ENCODE results near the gene SLC11A2.
"Not testable (repeated sequence)": the region's sequence is repeated elsewhere in the genome, so short reads cannot be mapped to it uniquely, and the experiment has no call there.

SLC11A2 gene

DNA sequence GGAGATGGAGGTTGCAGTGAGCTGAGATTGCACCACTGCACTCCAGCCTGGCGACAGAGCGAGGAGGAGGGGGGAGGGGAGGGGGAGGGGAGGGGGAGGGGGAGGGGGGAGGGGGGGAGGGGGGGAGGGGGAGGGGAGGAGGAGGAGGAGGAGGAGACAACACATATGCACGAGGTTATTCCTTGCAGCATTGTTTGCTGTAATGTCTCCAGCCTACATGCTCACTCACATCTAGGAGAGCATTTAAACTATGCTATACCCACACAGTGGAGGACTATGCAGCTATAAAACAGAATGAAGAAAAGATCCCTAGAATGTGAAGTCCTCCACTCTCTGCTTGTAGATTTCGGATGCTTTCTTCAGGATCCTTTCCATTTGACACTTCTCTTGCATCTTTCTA lies 77.4 kb downstream of the SLC11A2 start:
- no peak for DNase-seq (ENCODE audit: low read depth in 2 of 2)

GRCh38 chr12:50947933-50948626 lies 78.1 kb downstream of the SLC11A2 start:
- DNase-seq (ENCODE audit: low read depth in 2 of 2) = no peak

GRCh38 chr12:50937653-50938052 lies 88.5 kb downstream of the SLC11A2 start:
- no peak for DNase-seq (ENCODE audit: low read depth in 2 of 2)

DNA sequence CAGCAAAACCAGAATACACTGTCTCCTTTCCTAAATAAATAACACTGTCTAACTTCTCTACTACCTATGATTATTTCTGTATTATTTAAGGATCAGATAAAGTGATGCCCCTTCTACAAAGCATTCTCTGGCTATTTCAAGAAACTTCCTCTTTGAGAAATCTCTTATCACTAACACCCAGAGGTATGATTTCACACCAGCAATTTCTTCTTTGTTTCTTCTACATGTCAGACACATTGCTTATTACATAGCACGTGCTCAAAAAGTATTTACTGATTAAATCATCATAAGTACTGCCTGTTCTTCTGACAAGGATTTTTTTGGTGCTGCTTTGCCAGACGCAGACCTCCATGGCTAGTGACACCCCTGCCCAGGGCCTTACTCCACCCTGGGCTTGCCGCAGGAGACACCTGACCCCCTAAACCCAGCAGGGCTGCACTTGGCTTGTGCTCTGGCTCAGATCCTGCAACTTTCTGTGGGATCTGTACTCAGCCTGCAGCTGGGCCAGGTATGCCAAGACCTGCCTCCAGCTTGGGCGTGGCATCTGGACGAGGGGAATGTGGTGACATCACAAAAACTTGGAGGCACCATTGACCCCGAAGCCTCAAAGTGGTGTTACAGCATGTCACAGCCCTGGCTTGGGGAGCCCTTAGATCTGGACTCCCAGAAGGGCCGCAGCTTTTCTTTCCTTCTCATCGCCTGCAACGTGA lies 89.2 kb downstream of the SLC11A2 start:
- no peak for DNase-seq (ENCODE audit: low read depth in 2 of 2)

DNA sequence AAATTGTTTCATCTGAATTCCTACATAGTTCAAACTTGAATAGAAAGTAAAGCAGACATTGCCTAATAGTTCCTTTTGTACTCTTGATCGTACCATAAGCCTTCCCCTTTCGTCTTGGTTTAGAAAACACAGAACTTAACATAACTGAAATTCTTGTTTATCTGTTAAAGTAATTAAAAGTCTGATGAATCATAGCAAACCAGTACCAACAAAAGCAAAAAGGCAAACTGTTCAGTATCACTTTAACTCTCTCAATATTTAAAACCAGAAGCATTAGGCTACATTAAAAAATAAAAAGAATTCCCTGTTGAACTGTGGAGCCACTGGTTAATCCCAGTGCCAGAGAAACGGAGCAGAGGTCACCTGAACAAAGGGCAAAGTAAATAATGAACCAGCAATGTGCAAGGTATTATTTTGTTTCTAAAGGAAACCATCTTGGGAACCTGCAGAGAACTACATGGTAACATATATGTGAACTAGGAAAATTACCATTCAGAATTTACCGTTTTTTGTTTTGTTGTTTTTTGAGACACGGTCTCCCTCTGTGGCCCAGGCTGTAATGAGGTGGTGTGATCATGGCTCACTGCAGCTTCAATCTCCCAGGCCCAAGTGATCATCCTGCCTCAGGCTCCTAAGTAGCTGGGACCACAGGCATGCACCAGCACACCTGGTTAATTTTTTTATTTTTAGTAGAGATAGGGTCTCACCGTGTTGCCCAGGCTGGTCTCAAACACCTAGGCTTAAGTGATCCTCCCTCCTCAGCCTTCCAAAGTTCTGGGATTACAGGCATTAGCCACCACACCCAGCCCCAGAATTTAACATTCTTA lies 91.0 kb downstream of the SLC11A2 start:
- DNase-seq (ENCODE audit: low read depth in 2 of 2) = no peak

- DNase-seq (ENCODE audit: low read depth in 2 of 2) = no peak
Measured at GRCh38 chr12:50934371-50934851, 91.8 kb downstream of the SLC11A2 start.

- no peak for DNase-seq (ENCODE audit: low read depth in 2 of 2)
Measured at GRCh38 chr12:50933459-50934124, 92.6 kb downstream of the SLC11A2 start.

- DNase-seq (ENCODE audit: low read depth in 2 of 2) = no peak
Measured at GRCh38 chr12:50932787-50933280, 93.3 kb downstream of the SLC11A2 start.

DNA sequence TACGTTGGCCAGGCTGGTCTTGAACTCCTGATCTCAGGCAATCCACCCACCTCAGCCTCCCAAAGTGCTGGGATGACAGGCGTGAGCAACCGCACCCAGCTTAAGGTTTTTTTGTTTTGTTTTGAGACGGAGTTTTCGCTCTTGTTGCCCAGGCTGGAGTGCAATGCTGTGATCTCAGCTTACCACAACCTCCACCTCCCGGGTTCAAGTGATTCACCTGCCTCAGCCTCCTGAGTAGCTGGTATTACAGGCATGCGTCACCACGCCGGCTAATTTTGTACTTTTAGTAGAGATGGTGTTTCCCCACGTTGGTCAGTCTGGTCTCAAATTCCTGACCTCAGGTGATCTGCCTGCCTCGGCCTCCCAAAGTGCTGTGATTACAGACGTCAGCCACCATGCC lies 95.7 kb downstream of the SLC11A2 start:
- DNase-seq (ENCODE audit: low read depth in 2 of 2) = not testable (repeated sequence)

DNA sequence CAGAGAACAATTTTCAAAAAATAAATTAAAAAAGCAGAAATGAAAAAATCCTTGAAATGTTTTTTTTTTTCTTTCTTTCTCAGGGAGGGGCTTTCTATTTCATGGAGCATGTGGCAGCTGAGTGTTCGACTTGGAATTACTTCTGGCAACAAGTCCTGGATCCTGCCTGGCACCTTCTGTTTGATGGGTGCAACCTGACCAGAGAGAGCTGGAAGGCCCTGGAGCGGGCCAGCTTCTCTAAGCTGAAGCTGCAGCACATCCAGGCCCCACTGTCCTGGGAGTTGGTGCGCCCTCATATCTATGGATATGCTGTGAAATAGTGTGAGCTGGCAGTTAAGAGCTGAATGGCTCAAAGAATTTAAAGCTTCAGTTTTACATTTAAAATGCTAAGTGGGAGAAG lies 96.4 kb downstream of the SLC11A2 start:
- no peak for DNase-seq (ENCODE audit: low read depth in 2 of 2)

All from stimulated activated CD4-positive, alpha-beta T cell treated with anti-CD3 and anti-CD28 coated beads, Interleukin-12 subunit alpha, Interleukin-12 subunit beta, amount 100 ng/mL, for 24 hours (primary cell).